Loucy (cell line): ENCODE measurements around the gene TIE1.

Experiments used
- H2AFZ ChIP-seq: fragments of 200-600 bp; sonication (generic); 2 replicates; pipeline ENCODE4 v1.6.0; 2016; ENCODE audit warnings: antibody characterized with exemption, mild to moderate bottlenecking, low read length, moderate library complexity
- H3F3A ChIP-seq: fragments of 200-600 bp; 2 replicates; pipeline ENCODE4 v1.6.0; 2016; ENCODE audit warnings: antibody characterized with exemption, low read depth, mild to moderate bottlenecking
- H3K27me3 ChIP-seq: fragments of 200-600 bp; sonication (generic); 2 replicates; pipeline ENCODE4 v1.6.1; 2014; ENCODE audit warnings: low read length, mild to moderate bottlenecking; ENCODE audit not compliant: insufficient read depth, poor library complexity, severe bottlenecking
- H3K36me3 ChIP-seq: fragments of 200-600 bp; sonication (generic); 2 replicates; pipeline ENCODE4 v1.6.1; 2016; ENCODE audit warnings: low read length; ENCODE audit not compliant: insufficient read depth
- H3K4me1 ChIP-seq: fragments of 200-600 bp; sonication (generic); 2 replicates; pipeline ENCODE4 v1.5.1; 2014; ENCODE audit warnings: low read length, mild to moderate bottlenecking; ENCODE audit not compliant: insufficient read depth, poor library complexity, severe bottlenecking
- H3K4me2 ChIP-seq: fragments of 200-600 bp; sonication (generic); 2 replicates; pipeline ENCODE4 v1.6.0; 2014; ENCODE audit warnings: antibody characterized with exemption, low read length, low read depth, mild to moderate bottlenecking; ENCODE audit not compliant: poor library complexity, severe bottlenecking
- H3K4me3 ChIP-seq: fragments of 200-600 bp; sonication (generic); 2 replicates; pipeline ENCODE4 v1.5.1; 2014; ENCODE audit warnings: low read length, mild to moderate bottlenecking, mixed read lengths; ENCODE audit not compliant: poor library complexity, severe bottlenecking
- H3K79me2 ChIP-seq: fragments of 200-600 bp; sonication (generic); 2 replicates; pipeline ENCODE4 v1.6.1; 2014; ENCODE audit warnings: low read length; ENCODE audit not compliant: insufficient read depth
- H3K9ac ChIP-seq: fragments of 200-600 bp; sonication (generic); 2 replicates; pipeline ENCODE4 v1.6.0; 2014; ENCODE audit warnings: mild to moderate bottlenecking, low read depth, low read length, moderate library complexity; ENCODE audit not compliant: poor library complexity, severe bottlenecking
- H3K9me2 ChIP-seq: fragments of 200-600 bp; sonication (generic); replicated peaks from 2 replicates; pipeline ENCODE4 v1.6.1; 2016; ENCODE audit warnings: low read depth, low read length, mixed read lengths
- H3K9me3 ChIP-seq: fragments of 200-600 bp; sonication (generic); 2 replicates; pipeline ENCODE4 v1.6.1; 2014; ENCODE audit warnings: mild to moderate bottlenecking, antibody characterized with exemption, low read length, low read depth; ENCODE audit not compliant: insufficient read depth
- H4K20me1 ChIP-seq: fragments of 200-600 bp; sonication (generic); 2 replicates; pipeline ENCODE4 v1.6.0; 2014; ENCODE audit warnings: antibody characterized with exemption, low read length, mild to moderate bottlenecking; ENCODE audit not compliant: insufficient read depth, poor library complexity, severe bottlenecking
- CTCF ChIP-seq: fragments of 200-600 bp; sonication (generic); conservative IDR thresholded peaks from 2 replicates; pipeline ENCODE4 v1.5.1; 2014; ENCODE audit warnings: mild to moderate bottlenecking, antibody characterized with exemption, low read length
- EZH2phosphoT487 ChIP-seq: fragments of 200-600 bp; IDR thresholded peaks from 2 replicates; pipeline ENCODE4 v1.6.1; 2018; ENCODE audit warnings: antibody characterized with exemption, mild to moderate bottlenecking, moderate library complexity, borderline replicate concordance

The TIE1 gene

GRCh38 chr1:43293176-43293575 is 7.6 kb upstream of the TIE1 start:
- Histone ChIP-seq H3K9ac (no peak overlapping the region), H3K4me1 (peaks cover 11% of the 10 kb centered on the region), H3K4me3 (no peak overlapping the region), H3K79me2 (no peaks in the 10 kb centered on the region), H3K9me2 (no peaks in the 10 kb centered on the region), H3K4me2 (no peak overlapping the region), H3K9me3 (no peaks in the 10 kb centered on the region), H3K36me3 (no peaks in the 10 kb centered on the region), H2AFZ (no peak overlapping the region), H3F3A (no peaks in the 10 kb centered on the region), H3K27me3 (no peaks in the 10 kb centered on the region), H4K20me1 (no peaks in the 10 kb centered on the region)
- TF ChIP-seq CTCF (no peak), EZH2phosphoT487 (no peak)

- no peaks in the 10 kb centered on the region for H3F3A ChIP-seq
- peaks cover 11% of the 10 kb centered on the region for H3K4me1 ChIP-seq
- no peak overlapping the region for H3K4me3 ChIP-seq
- H3K36me3 ChIP-seq = no peaks in the 10 kb centered on the region
- H3K9ac ChIP-seq = no peak overlapping the region
- no peak overlapping the region for H3K4me2 ChIP-seq
- no peaks in the 10 kb centered on the region for H4K20me1 ChIP-seq
- no peaks in the 10 kb centered on the region for H3K9me2 ChIP-seq
- H3K9me3 ChIP-seq = no peaks in the 10 kb centered on the region
- H2AFZ ChIP-seq = no peak overlapping the region
- no peak for TF ChIP-seq EZH2phosphoT487
- no peak for TF ChIP-seq CTCF
- H3K27me3 ChIP-seq = no peaks in the 10 kb centered on the region
- no peaks in the 10 kb centered on the region for H3K79me2 ChIP-seq
These were observed 6.7 kb upstream of the TIE1 start for GRCh38 chr1:43293896-43294760.

- no peaks in the 10 kb centered on the region for H3K79me2 ChIP-seq
- no peaks in the 10 kb centered on the region for H3K27me3 ChIP-seq
- no peak overlapping the region for H3K9ac ChIP-seq
- no peak overlapping the region for H3K4me2 ChIP-seq
- no peak overlapping the region for H2AFZ ChIP-seq
- H3K9me3 ChIP-seq = no peaks in the 10 kb centered on the region
- no peak overlapping the region for H3K4me3 ChIP-seq
- no peaks in the 10 kb centered on the region for H3K36me3 ChIP-seq
- H3K4me1 ChIP-seq = peaks cover 11% of the 10 kb centered on the region
- no peaks in the 10 kb centered on the region for H3F3A ChIP-seq
- no peaks in the 10 kb centered on the region for H4K20me1 ChIP-seq
- TF ChIP-seq CTCF = no peak
- no peak for TF ChIP-seq EZH2phosphoT487
- no peaks in the 10 kb centered on the region for H3K9me2 ChIP-seq
These were observed 6.0 kb upstream of the TIE1 start for GRCh38 chr1:43294761-43295160.
